Activated B cell treated with CpG ODN at 0.5 μM for 24 hours (primary cell): ENCODE measurements around the gene THBS1. TPM values are rescaled to one million over a fixed set of nuclear protein-coding genes. Genes with fewer than 3 reads are reported as not detected.

Source experiments
- ATAC-seq: fragments of 200-7000 bp; cut with Tn5 transposase; one replicate; pipeline ENCODE4 v1.10.0; 2021; ENCODE audit warnings: low read depth, mild to moderate bottlenecking, moderate library complexity
- CTCF ChIA-PET: fragments of 350-600 bp; sonication (Branson Sonifier 250); formaldehyde crosslinking; loops from one replicate; lab custom pipeline; 2021; ENCODE audit warnings: antibody characterized with exemption; lab: Charles Lee
- POLR2A ChIA-PET: fragments of 350-600 bp; sonication (Branson Sonifier 250); formaldehyde crosslinking; loops from one replicate; lab custom pipeline; 2021; ENCODE audit warnings: antibody characterized with exemption; lab: Charles Lee
- DNase-seq: peaks from one replicate; pipeline ENCODE4 v3.0.0; 2022
- H3K27ac Mint-ChIP-seq: one replicate; pipeline ENCODE4 v1.8.0; 2020; ENCODE audit warnings: mixed read lengths
- H3K27me3 Mint-ChIP-seq: one replicate; pipeline ENCODE4 v1.8.0; 2021; ENCODE audit warnings: mixed read lengths
- H3K36me3 Mint-ChIP-seq: one replicate; pipeline ENCODE4 v1.8.0; 2021; ENCODE audit warnings: low read depth, mixed read lengths
- H3K4me1 Mint-ChIP-seq: one replicate; pipeline ENCODE4 v1.8.0; 2021; ENCODE audit warnings: mixed read lengths
- H3K4me3 Mint-ChIP-seq: one replicate; pipeline ENCODE4 v1.8.0; 2020; ENCODE audit warnings: mild to moderate bottlenecking, mixed read lengths
- H3K9me3 Mint-ChIP-seq: one replicate; pipeline ENCODE4 v1.8.0; 2020; ENCODE audit warnings: mixed read lengths
- intact Hi-C: fragments of 100-400 bp; cut with micrococcal nuclease; formaldehyde crosslinking; loops from one replicate; pipeline ENCODE4 v1.15.1; 2024
- total RNA-seq: library from RNA; stranded (reverse); gene quantifications from 2 replicates; pipeline ENCODE4 v1.2.3, GENCODE V29; 2022
- TF ChIP-seq, protein P1 (sequence below): fragments of 200-600 bp; IDR thresholded peaks from one replicate; pipeline ENCODE4 v1.8.0; 2022; ENCODE audit warnings: antibody characterized with exemption, mild to moderate bottlenecking

Gene THBS1
- total RNA-seq, 1 donor from 2014 or later: 1.7 TPM

DNA sequence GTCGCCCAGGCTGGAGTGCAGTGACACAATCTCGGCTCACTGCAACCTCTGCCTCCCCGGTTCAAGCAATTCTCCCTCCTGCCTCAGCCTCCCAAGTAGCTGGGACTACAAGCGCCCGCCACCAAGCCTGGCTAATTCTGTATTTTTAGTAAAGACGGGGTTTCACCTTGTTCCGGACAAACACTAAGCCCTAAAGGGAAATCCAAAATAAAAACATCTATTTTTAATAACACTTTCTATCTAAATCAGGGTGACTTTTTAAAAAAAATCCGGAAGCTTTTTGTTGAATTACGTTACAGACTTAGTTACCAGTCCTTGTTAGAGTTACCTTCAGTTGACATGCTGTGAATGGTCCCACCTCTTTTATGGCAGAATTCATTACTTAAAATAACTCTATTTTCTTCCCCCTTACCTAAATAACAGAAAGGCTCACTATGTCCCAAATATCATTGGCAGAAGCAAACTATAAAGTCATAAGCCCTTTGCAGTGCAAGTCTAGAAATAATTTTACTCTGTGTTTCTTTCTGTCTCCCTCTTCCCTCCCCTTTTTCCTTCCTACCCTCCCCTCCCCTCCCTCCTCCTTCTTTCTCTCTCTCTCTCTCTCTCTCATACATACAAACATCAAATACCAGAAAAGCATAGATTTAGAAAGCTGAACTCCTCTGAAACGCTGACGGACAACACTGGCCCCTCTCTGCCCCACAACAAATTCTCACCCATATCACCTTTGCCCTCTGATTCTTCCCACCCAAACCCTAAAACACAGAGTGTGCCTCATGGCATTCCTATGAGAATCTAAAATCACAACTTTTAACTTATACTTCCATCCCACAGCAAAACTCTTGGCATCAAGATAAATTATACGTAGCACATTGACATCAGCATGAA is 18.3 kb downstream of the THBS1 start:
- Mint-ChIP-seq H3K4me3 (no peak overlapping the region), H3K27me3 (peaks cover 1% of the 10 kb centered on the region), H3K4me1 (no peaks in the 10 kb centered on the region), H3K9me3 (no peaks in the 10 kb centered on the region), H3K27ac (no peak overlapping the region), H3K36me3 (no peaks in the 10 kb centered on the region)
- intact Hi-C loops: no loop called here
- POLR2A ChIA-PET: no interaction called here
- TF ChIP-seq, protein P1, sequence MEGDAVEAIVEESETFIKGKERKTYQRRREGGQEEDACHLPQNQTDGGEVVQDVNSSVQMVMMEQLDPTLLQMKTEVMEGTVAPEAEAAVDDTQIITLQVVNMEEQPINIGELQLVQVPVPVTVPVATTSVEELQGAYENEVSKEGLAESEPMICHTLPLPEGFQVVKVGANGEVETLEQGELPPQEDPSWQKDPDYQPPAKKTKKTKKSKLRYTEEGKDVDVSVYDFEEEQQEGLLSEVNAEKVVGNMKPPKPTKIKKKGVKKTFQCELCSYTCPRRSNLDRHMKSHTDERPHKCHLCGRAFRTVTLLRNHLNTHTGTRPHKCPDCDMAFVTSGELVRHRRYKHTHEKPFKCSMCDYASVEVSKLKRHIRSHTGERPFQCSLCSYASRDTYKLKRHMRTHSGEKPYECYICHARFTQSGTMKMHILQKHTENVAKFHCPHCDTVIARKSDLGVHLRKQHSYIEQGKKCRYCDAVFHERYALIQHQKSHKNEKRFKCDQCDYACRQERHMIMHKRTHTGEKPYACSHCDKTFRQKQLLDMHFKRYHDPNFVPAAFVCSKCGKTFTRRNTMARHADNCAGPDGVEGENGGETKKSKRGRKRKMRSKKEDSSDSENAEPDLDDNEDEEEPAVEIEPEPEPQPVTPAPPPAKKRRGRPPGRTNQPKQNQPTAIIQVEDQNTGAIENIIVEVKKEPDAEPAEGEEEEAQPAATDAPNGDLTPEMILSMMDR: no peak
- ATAC-seq: no peak
- DNase-seq: no peak
- CTCF ChIA-PET: no interaction called here

DNA sequence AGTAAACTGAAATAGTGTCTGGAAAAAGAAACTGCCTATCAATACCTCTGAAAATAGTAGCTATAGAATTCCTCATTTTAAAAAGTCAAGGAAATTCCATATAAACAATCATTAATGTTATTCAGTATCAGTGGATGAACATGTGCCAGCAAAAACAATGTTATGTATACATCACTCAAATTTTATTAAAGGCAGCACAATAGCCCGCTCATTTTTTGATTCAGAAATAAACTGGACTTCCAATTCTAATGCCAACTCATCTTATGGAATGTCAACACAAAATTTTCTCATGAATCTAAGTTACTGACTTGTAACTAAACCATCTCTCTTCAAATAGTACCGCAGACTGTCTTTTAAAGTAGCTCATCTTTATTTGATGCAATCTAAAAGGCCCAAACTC is 19.0 kb downstream of the THBS1 start:
- no peaks in the 10 kb centered on the region for H3K36me3 Mint-ChIP-seq
- TF ChIP-seq, protein P1: no peak
- no peak overlapping the region for H3K27ac Mint-ChIP-seq
- ChIA-PET POLR2A (no interaction called here), CTCF (no interaction called here)
- no peaks in the 10 kb centered on the region for H3K4me1 Mint-ChIP-seq
- H3K9me3 Mint-ChIP-seq: no peaks in the 10 kb centered on the region
- no peak for ATAC-seq
- peaks cover 1% of the 10 kb centered on the region for H3K27me3 Mint-ChIP-seq
- intact Hi-C loops: no loop called here
- no peak overlapping the region for H3K4me3 Mint-ChIP-seq
- no peak for DNase-seq

DNA sequence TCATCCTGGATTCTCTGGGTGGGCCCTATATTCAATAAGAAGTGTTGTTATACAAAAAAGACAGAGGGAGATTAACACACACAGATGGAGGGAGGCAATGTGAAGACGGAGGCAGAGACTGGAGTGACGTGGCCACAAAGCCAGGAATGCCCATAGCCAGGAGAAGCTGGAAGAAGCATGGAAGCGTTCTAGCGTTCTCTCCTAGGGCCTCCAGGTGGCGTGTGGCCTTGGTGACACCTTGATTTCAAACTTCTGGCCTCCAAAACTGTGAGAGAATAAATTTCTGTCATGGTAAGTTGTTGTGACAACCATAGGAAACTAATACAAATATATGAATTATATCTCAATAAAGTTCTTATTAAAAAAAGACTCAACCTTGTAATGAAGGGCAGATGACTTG is 21.3 kb downstream of the THBS1 start:
- TF ChIP-seq, protein P1: no peak
- ATAC-seq: no peak
- CTCF ChIA-PET: no interaction called here
- intact Hi-C loops: no loop called here
- DNase-seq: no peak
- Mint-ChIP-seq H3K27ac (no peak overlapping the region), H3K4me3 (no peak overlapping the region), H3K4me1 (no peaks in the 10 kb centered on the region), H3K9me3 (no peaks in the 10 kb centered on the region), H3K36me3 (no peaks in the 10 kb centered on the region), H3K27me3 (peaks cover 3% of the 10 kb centered on the region)
- POLR2A ChIA-PET: no interaction called here

DNA sequence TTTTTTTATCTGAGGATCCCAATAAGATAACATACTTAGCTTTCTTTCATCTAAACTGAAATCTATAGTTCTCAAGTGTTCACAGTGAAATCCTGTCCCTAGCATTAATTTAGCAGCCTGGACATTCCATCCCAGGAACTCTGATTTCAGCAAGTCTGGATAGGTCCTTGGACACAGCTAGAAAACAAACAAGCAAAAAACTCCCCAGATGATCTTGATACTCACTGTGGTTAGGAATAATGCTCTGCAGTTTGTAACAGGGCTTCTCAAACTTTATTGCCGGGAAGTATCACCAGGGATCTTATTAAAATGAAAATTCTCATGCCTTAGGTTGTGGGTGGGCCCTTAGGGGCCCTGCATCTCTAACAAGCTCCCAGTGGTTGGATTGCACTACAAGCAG is 24.3 kb downstream of the THBS1 start:
- TF ChIP-seq, protein P1: no peak
- Mint-ChIP-seq H3K4me1 (no peaks in the 10 kb centered on the region), H3K27me3 (peaks cover 2% of the 10 kb centered on the region), H3K27ac (no peak overlapping the region), H3K36me3 (no peaks in the 10 kb centered on the region), H3K9me3 (peaks cover 4% of the 10 kb centered on the region), H3K4me3 (no peak overlapping the region)
- POLR2A ChIA-PET: no interaction called here
- no peak for DNase-seq
- intact Hi-C loops: no loop called here
- CTCF ChIA-PET: no interaction called here
- ATAC-seq: no peak

DNA sequence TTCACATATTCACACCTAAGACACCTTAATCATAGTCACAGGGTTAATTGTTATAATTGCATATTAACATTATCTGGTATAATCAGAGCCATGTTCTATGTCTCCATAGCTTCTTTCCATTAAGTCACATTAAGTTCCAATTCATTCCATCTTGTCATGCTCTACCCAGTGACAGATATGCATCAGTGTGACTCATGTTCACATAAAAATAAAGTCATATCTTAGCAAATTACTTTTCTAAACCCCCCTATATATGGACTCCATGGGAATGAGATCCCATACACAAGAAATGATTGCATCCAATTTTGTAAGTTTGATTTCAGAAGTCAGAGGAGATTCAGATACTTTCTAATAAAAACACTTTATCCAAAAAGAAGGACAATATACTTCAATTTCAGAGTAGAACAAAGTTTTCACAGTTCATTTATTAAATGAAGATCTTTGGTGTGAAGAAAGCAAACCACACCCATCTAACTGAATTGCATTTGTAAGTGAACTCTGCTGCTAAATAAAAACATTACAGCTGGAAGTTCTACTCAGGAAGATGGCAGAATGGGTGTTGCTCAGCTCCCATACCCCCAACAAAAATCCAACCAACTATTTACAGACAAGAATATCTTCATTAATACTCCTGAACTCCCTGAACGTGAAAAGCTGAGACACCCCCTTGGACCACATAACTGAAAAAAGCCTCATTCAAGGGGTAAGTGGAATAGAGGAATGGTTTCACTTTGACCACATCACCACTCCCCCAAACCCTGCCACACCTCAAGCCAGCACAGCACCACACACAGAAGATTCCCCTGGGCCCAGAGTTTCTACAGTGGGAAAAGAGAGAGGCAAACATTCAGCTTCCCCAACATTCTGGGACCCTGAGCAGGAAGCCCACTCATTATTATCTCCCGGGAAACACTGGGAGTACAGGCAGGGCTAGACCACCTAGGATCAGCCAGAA is 27.6 kb downstream of the THBS1 start:
- Mint-ChIP-seq H3K36me3 (peaks cover 2% of the 10 kb centered on the region), H3K27ac (no peak overlapping the region), H3K4me3 (no peak overlapping the region), H3K27me3 (peaks cover 7% of the 10 kb centered on the region), H3K4me1 (no peaks in the 10 kb centered on the region), H3K9me3 (peaks cover 18% of the 10 kb centered on the region)
- CTCF ChIA-PET: no interaction called here
- intact Hi-C loops: no loop called here
- ATAC-seq: no peak
- DNase-seq: no peak
- TF ChIP-seq, protein P1: no peak
- POLR2A ChIA-PET: no interaction called here
